GM06990 (cell line): ENCODE data around the gene LIMS2.
A peak's percentile ranks its signal among the peaks of the same experiment; 100 is the strongest.

Experiments used
- DNase-seq: peaks from one replicate; pipeline ENCODE4 v3.0.0-alpha.2; 2011; ENCODE audit not compliant: insufficient read length; ENCODE audit errors: extremely low read depth
- H3K27me3 ChIP-seq: replicated peaks from 2 replicates; pipeline ENCODE4 v1.6.0; 2011; ENCODE audit warnings: low read length; ENCODE audit not compliant: control insufficient read depth, insufficient read depth
- H3K36me3 ChIP-seq: 2 replicates; pipeline ENCODE4 v1.5.1; 2011; ENCODE audit warnings: low read length; ENCODE audit not compliant: control insufficient read depth, insufficient read depth
- H3K4me3 ChIP-seq: replicated peaks from 2 replicates; pipeline ENCODE4 v1.5.1; 2011; ENCODE audit warnings: low read depth, mild to moderate bottlenecking, control low read depth, low read length
- CTCF ChIP-seq: IDR thresholded peaks from 2 replicates; pipeline ENCODE4 v1.5.1; 2011; ENCODE audit warnings: low read length, control low read depth, mild to moderate bottlenecking, inconsistent platforms; ENCODE audit not compliant: insufficient read depth, poor library complexity, severe bottlenecking

Gene LIMS2

DNA sequence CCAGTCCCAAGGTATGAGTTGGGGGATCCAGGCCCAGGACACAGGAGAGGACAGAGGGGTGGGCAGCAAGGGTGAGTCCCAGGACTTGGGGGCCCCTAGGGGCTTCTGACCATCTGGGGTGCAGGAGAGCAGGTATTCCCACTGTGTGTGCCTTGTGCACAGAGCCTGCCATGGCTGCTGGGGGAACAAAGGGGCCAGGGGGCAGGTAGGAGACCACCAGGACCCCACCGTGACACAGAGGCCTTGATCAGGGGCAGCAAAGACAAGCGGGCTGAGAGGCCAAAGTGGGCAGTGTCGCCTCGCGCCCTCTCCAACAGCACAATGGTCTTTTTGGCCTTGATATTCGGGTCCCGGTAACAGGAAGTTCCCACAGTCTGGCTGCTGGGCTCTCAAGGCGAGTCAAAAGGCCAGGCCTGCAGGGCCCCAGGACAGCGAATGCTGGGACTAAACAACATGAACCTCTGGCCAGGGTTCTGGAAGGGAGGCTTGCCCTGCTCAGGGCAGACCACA lies 41.7 kb downstream of the LIMS2 start:
- TF ChIP-seq CTCF, result no peak
- Histone ChIP-seq H3K27me3 (no peaks in the 10 kb centered on the region), H3K4me3 (no peak overlapping the region)

GRCh38 chr2:127632592-127633489 lies 42.5 kb downstream of the LIMS2 start:
- peak; percentile 72 for DNase-seq
- Histone ChIP-seq H3K4me3 (no peak overlapping the region), H3K27me3 (no peaks in the 10 kb centered on the region), H3K36me3 (no peaks in the 10 kb centered on the region)
- TF ChIP-seq CTCF, result no peak

More for the DNA sequence above, 41.7 kb downstream of the LIMS2 start:
- H3K36me3 ChIP-seq, result no peaks in the 10 kb centered on the region
- no peak for DNase-seq

DNA sequence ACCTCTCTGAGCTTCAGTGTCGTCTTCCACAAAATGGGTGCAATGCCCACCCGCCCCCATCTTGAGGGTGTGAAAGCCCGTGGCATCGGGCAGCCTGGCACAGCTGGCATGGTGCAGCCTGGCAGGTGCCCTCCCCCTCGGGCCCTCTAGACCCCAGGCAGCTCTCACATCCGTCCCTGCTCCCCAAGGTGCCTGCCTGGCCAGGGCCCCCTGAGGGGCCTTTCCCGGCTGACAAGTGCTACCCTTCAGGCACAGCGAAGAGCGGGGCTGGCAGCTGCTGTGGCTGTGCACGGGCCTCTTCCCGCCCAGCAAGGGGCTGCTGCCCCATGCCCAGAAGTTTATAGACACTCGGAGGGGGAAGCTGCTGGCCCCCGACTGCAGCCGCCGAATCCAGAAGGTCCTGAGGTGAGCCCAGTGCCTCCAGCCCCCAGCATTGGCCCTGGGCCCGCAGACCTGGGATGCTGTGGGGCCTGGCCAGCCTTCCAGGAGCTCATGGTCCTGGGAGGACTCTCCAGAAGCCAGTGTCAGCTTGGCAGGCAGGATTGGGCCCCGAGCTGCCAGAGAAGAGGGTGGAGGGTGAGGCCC lies 43.2 kb downstream of the LIMS2 start:
- no peak for DNase-seq
- no peak for TF ChIP-seq CTCF
- no peaks in the 10 kb centered on the region for H3K36me3 ChIP-seq
- no peaks in the 10 kb centered on the region for H3K27me3 ChIP-seq
- no peak overlapping the region for H3K4me3 ChIP-seq

GRCh38 chr2:127631541-127631996 lies 43.8 kb downstream of the LIMS2 start:
- no peak overlapping the region for H3K4me3 ChIP-seq
- H3K36me3 ChIP-seq, result no peaks in the 10 kb centered on the region
- DNase-seq, result no peak
- no peaks in the 10 kb centered on the region for H3K27me3 ChIP-seq
- no peak for TF ChIP-seq CTCF

DNA sequence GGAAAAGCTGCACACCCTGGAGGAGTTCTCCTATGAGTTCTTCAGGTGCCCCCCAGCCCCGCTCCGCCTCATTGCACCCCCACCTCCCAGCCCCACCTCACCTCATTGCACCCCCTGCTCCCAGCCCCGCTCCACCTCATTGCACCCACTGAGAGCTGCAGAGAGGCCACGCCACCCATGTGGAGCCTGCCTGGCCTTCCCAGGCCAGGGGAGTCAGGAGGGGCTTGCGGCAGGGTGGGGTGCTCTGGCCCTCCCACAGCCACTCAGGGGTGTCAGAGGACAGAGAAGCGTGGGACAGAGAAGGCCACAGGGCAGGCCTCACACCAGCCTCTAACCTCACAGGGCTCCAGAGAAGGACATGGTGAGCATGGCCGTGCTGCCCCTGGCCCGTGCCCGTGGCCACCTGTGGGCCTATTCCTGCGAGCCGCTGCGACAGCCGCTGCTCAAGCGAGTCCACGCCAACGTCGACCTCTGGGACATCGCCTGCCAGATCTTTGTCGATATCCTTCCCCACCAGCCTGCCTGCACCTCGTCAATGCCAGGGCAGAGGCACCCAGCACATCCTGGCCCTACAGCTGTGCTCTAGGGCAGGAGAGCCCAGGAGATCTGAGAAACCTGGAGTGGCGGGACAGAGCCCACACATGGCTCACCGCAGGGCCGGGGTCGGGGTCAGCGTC lies 44.3 kb downstream of the LIMS2 start:
- H3K27me3 ChIP-seq, result no peaks in the 10 kb centered on the region
- H3K4me3 ChIP-seq, result no peak overlapping the region
- no peak for TF ChIP-seq CTCF

More for the DNA sequence above, 44.3 kb downstream of the LIMS2 start:
- no peaks in the 10 kb centered on the region for H3K36me3 ChIP-seq
- DNase-seq, result no peak
